ENCODE data around the gene NECAB2. TPM values are rescaled to one million over a fixed set of nuclear protein-coding genes. Genes with fewer than 3 reads are reported as not detected.

Gene NECAB2
- total and polyA plus RNA-seq, 7 experiments from 2014 or later: not detected

DNA sequence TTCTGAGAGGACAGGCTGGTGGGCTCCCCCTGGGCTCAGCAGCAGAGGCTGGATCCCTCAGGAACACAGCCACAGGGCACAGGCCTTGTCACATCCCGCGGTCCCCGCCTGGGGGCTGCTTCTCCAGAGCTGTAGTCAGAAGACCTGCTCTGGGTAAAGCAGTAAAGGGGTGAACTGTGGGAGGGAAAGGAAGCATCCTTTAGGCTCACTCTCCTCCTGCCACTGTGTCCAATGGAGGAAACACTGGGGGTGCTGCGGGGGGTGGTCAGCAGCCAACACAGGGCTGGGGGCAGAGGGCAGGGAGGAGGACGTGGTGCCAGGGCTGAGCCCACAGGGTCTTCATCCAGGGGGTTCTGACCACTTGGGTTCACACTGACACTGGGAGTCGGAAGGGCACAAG lies 79.6 kb downstream of the NECAB2 start:
- Histone ChIP-seq H3K9me3 (ENCODE audit: control insufficient read depth in 2 of 3, low read length in 3 of 3) (no peaks in the 10 kb centered on the region), H3K4me3 (ENCODE audit: low read length) (no peak overlapping the region), H3K27ac (ENCODE audit: low read depth, low read length) (no peak overlapping the region), H3K36me3 (ENCODE audit: control insufficient read depth in 2 of 3, insufficient read depth in 3 of 3, low read length in 3 of 3) (peaks cover 0 to 33% (median 3%) of the 10 kb centered on the region in 3 experiments), H3K4me1 (ENCODE audit: control insufficient read depth in 2 of 2, insufficient read depth in 2 of 2, low read length in 2 of 2) (no peaks in the 10 kb centered on the region), H3K27me3 (ENCODE audit: control insufficient read depth in 2 of 2, insufficient read depth in 2 of 2, low read length in 2 of 2) (no peaks in the 10 kb centered on the region)
- Mint-ChIP-seq H3K4me1 (peaks cover 0 to 9% (median 0%) of the 10 kb centered on the region in 7 donors), H3K9me3 (no peaks in the 10 kb centered on the region), H3K27ac (no peak overlapping the region), H3K4me3 (no peak overlapping the region), H3K27me3 (peaks cover 7 to 17% (median 14%) of the 10 kb centered on the region in 5 donors), H3K36me3 (peaks cover 2 to 23% (median 7%) of the 10 kb centered on the region in 5 donors)
- ATAC-seq: no peak
- no peak for DNase-seq
- CTCF ChIA-PET: no interaction called here
- intact Hi-C loops (cut with micrococcal nuclease): no loop called here
- POLR2A ChIA-PET: no interaction called here

DNA sequence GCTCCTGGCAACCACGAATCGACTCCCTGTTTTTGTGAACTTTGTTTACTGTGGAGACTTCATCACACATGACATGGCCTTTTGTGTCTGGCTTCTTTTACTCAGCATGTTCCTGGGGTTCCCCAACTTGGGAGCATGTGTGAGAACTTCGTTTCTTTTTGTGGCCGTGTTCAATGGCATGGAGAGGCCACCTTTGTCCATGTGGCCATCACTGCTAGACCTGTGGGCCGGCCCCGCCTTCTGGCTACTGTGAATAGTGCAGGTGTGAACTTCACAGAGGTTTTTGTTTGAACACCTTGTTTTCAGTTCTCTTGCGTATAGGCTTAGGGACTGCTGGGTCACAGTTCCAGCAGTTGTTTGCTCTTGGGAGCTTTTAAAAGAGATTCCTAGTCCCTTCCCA lies 80.2 kb downstream of the NECAB2 start:
- Histone ChIP-seq H3K27me3 (ENCODE audit: control insufficient read depth in 2 of 2, insufficient read depth in 2 of 2, low read length in 2 of 2) (no peaks in the 10 kb centered on the region), H3K4me3 (ENCODE audit: low read length) (no peak overlapping the region), H3K9me3 (ENCODE audit: control insufficient read depth in 2 of 3, low read length in 3 of 3) (no peaks in the 10 kb centered on the region), H3K4me1 (ENCODE audit: control insufficient read depth in 2 of 2, insufficient read depth in 2 of 2, low read length in 2 of 2) (no peaks in the 10 kb centered on the region), H3K36me3 (ENCODE audit: control insufficient read depth in 2 of 3, insufficient read depth in 3 of 3, low read length in 3 of 3) (peaks cover 0 to 39% (median 9%) of the 10 kb centered on the region in 3 experiments), H3K27ac (ENCODE audit: low read depth, low read length) (no peak overlapping the region)
- H3K27me3 Mint-ChIP-seq: peaks cover 7 to 16% (median 13%) of the 10 kb centered on the region in 5 donors
- no peak overlapping the region for H3K4me3 Mint-ChIP-seq
- peaks cover 0 to 9% (median 0%) of the 10 kb centered on the region in 7 donors for H3K4me1 Mint-ChIP-seq
- intact Hi-C loops (cut with micrococcal nuclease): no loop called here
- POLR2A ChIA-PET: no interaction called here
- DNase-seq: no peak
- peak overlapping the region in 2 of 9 donors; percentile 14 to 28 for H3K27ac Mint-ChIP-seq
- no peak for ATAC-seq
- peaks cover 7 to 29% (median 10%) of the 10 kb centered on the region in 5 donors for H3K36me3 Mint-ChIP-seq
- H3K9me3 Mint-ChIP-seq: no peaks in the 10 kb centered on the region
- CTCF ChIA-PET: no interaction called here

DNA sequence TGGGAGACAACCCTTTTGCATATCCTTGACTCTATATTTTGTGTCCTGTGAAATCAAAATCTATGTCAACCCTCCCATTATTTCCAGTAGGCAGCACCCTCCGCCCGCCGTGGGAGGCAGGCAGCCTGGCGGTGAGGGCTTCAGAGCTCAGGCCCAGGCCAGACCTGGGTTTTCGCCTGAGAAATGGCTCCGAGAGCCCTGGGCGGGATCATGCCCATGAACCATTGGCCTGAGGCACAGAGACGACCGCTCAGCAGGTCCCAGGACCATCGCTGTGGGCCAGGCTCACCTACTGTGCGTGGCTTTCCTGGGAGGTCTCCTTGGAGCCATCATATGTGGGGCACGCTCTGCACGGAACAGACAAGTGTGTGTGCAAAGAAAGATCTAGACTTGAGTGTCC lies 80.8 kb downstream of the NECAB2 start:
- no peak overlapping the region for H3K27ac ChIP-seq (ENCODE audit: low read depth, low read length)
- no peaks in the 10 kb centered on the region for H3K27me3 ChIP-seq (ENCODE audit: control insufficient read depth in 2 of 2, insufficient read depth in 2 of 2, low read length in 2 of 2)
- no peak overlapping the region for H3K4me3 ChIP-seq (ENCODE audit: low read length)
- peaks cover 10 to 33% (median 12%) of the 10 kb centered on the region in 5 donors for H3K36me3 Mint-ChIP-seq
- H3K4me1 ChIP-seq (ENCODE audit: control insufficient read depth in 2 of 2, insufficient read depth in 2 of 2, low read length in 2 of 2): no peaks in the 10 kb centered on the region
- H3K27ac Mint-ChIP-seq: no peak overlapping the region
- ATAC-seq: no peak
- no peaks in the 10 kb centered on the region for H3K9me3 Mint-ChIP-seq
- POLR2A ChIA-PET: no interaction called here
- intact Hi-C loops (cut with micrococcal nuclease): no loop called here
- peaks cover 7 to 14% (median 7%) of the 10 kb centered on the region in 5 donors for H3K27me3 Mint-ChIP-seq
- H3K4me3 Mint-ChIP-seq: no peak overlapping the region
- CTCF ChIA-PET: no interaction called here
- peaks cover 5 to 45% (median 9%) of the 10 kb centered on the region in 3 experiments for H3K36me3 ChIP-seq (ENCODE audit: control insufficient read depth in 2 of 3, insufficient read depth in 3 of 3, low read length in 3 of 3)
- H3K4me1 Mint-ChIP-seq: peaks cover 0 to 6% (median 0%) of the 10 kb centered on the region in 7 donors
- DNase-seq: no peak
- H3K9me3 ChIP-seq (ENCODE audit: control insufficient read depth in 2 of 3, low read length in 3 of 3): no peaks in the 10 kb centered on the region

DNA sequence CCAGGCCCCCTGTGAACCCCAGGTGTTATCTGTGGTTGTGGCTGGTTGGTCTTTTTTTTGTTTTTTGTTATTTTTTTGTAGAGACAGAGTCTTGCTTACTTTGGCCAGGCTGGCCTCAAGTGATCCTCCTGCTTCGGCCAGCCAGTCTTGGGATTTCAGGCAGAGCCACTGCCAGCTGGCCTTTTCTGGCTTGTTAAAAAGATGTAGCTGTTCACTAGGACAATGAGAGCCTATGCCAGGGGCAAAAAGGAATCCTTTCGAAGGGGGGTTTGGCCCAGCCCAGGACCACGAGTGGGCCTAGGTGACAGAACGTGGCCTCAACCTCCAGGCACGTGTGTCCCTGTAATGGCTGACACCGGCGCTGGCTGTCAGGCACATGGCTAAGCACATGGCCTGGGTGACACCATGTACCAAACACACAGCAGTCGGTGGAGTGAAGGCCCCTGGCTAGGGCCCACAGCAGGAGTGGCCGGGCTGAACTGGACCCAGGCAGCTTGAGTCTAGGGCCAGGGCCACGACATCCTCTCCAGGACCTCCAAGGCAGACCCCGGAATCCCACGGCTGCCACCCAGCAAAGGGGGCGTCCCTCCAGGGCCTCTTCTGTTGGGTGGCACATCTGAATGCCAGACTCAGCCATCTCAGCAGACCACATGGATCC lies 81.5 kb downstream of the NECAB2 start:
- Histone ChIP-seq H3K27me3 (ENCODE audit: control insufficient read depth in 2 of 2, insufficient read depth in 2 of 2, low read length in 2 of 2) (no peaks in the 10 kb centered on the region), H3K36me3 (ENCODE audit: control insufficient read depth in 2 of 3, insufficient read depth in 3 of 3, low read length in 3 of 3) (peaks cover 9 to 52% (median 10%) of the 10 kb centered on the region in 3 experiments), H3K4me1 (ENCODE audit: control insufficient read depth in 2 of 2, insufficient read depth in 2 of 2, low read length in 2 of 2) (no peaks in the 10 kb centered on the region), H3K27ac (ENCODE audit: low read depth, low read length) (no peak overlapping the region), H3K9me3 (ENCODE audit: control insufficient read depth in 2 of 3, low read length in 3 of 3) (no peaks in the 10 kb centered on the region), H3K4me3 (ENCODE audit: low read length) (no peak overlapping the region)
- intact Hi-C loops (cut with micrococcal nuclease): no loop called here
- H3K4me3 Mint-ChIP-seq: no peak overlapping the region
- peaks cover 0 to 2% (median 0%) of the 10 kb centered on the region in 7 donors for H3K4me1 Mint-ChIP-seq
- DNase-seq: no peak
- peaks cover 14 to 40% (median 16%) of the 10 kb centered on the region in 5 donors for H3K36me3 Mint-ChIP-seq
- H3K27ac Mint-ChIP-seq: no peak overlapping the region
- H3K27me3 Mint-ChIP-seq: peaks cover under 1 to 7% (median 2%) of the 10 kb centered on the region in 5 donors
- POLR2A ChIA-PET: no interaction called here
- CTCF ChIA-PET: no interaction called here
- no peak for ATAC-seq
- no peaks in the 10 kb centered on the region for H3K9me3 Mint-ChIP-seq

DNA sequence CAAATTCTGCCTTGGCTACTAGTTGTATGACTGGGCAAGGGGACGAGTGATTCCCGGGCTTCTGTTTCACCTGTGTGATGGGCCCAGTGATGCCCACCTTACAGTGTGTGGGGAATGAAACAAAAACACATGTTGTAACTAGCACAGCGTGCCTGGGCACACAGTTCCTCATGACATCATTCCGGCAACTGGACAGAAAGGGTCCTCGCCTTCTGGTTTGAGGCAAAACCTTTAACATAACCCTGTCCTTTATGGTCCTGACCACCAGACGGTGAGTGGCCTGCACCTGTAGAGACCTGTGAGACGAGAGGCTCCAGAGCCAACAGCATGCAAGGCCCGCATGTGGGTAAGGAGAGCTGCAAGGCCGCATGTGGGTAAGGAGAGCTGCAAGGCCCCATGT lies 82.3 kb downstream of the NECAB2 start:
- no peaks in the 10 kb centered on the region for H3K9me3 Mint-ChIP-seq
- Histone ChIP-seq H3K27ac (ENCODE audit: low read depth, low read length) (no peak overlapping the region), H3K27me3 (ENCODE audit: control insufficient read depth in 2 of 2, insufficient read depth in 2 of 2, low read length in 2 of 2) (no peaks in the 10 kb centered on the region), H3K4me3 (ENCODE audit: low read length) (no peak overlapping the region), H3K4me1 (ENCODE audit: control insufficient read depth in 2 of 2, insufficient read depth in 2 of 2, low read length in 2 of 2) (no peaks in the 10 kb centered on the region), H3K9me3 (ENCODE audit: control insufficient read depth in 2 of 3, low read length in 3 of 3) (no peaks in the 10 kb centered on the region), H3K36me3 (ENCODE audit: control insufficient read depth in 2 of 3, insufficient read depth in 3 of 3, low read length in 3 of 3) (peaks cover 9 to 60% (median 10%) of the 10 kb centered on the region in 3 experiments)
- intact Hi-C loops (cut with micrococcal nuclease): no loop called here
- ChIA-PET POLR2A (interaction anchor here (0.7 kb wide), 1 partner anchor 16 kb away, joined by 3 read pairs; no protein-coding TSS in a partner anchor), CTCF (no interaction called here)
- ATAC-seq (no peak), DNase-seq (no peak)
- H3K36me3 Mint-ChIP-seq: peaks cover 14 to 45% (median 16%) of the 10 kb centered on the region in 5 donors
- H3K27ac Mint-ChIP-seq: no peak overlapping the region
- peaks cover 0 to 2% (median 0%) of the 10 kb centered on the region in 7 donors for H3K4me1 Mint-ChIP-seq
- H3K4me3 Mint-ChIP-seq: no peak overlapping the region
- H3K27me3 Mint-ChIP-seq: no peaks in the 10 kb centered on the region

DNA sequence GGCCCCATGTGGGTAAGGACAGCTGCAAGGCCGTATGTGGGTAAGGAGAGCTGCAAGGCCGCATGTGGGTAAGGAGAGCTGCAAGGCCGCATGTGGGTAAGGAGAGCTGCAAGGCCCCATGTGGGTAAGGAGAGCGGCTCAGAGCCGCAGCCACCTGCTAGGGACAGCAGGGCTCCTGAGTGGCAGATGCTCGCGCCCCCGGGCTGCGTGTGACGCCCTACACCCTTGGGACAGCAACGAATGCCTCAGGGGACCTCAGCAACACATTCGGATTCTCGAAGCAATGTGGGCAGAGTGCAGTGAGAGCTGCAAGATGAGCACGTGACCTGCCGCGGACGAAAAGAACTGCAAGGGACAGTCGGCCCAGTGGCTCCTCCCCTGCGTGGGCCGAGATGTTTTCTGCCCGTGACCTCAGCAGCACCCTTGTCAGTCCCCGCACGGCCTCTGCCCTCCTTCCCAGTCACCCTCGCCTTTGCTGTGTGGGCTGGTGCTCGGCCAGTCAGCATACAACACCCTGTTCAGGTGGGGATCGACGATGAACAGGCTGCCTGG lies 84.1 kb downstream of the NECAB2 start:
- no peaks in the 10 kb centered on the region for H3K27me3 Mint-ChIP-seq
- H3K36me3 Mint-ChIP-seq: peaks cover 17 to 61% (median 22%) of the 10 kb centered on the region in 5 donors
- H3K27ac Mint-ChIP-seq: no peak overlapping the region

More for the DNA sequence above, 84.1 kb downstream of the NECAB2 start:
- Mint-ChIP-seq H3K9me3 (no peaks in the 10 kb centered on the region), H3K4me1 (peaks cover 0 to 2% (median 0%) of the 10 kb centered on the region in 7 donors), H3K4me3 (no peak overlapping the region)
- Histone ChIP-seq H3K4me1 (ENCODE audit: control insufficient read depth in 2 of 2, insufficient read depth in 2 of 2, low read length in 2 of 2) (no peaks in the 10 kb centered on the region), H3K36me3 (ENCODE audit: control insufficient read depth in 2 of 3, insufficient read depth in 3 of 3, low read length in 3 of 3) (peaks cover 11 to 77% (median 13%) of the 10 kb centered on the region in 3 experiments), H3K4me3 (ENCODE audit: low read length) (no peak overlapping the region), H3K27ac (ENCODE audit: low read depth, low read length) (no peak overlapping the region), H3K27me3 (ENCODE audit: control insufficient read depth in 2 of 2, insufficient read depth in 2 of 2, low read length in 2 of 2) (no peaks in the 10 kb centered on the region), H3K9me3 (ENCODE audit: control insufficient read depth in 2 of 3, low read length in 3 of 3) (no peaks in the 10 kb centered on the region)
- POLR2A ChIA-PET: no interaction called here
- CTCF ChIA-PET: interaction anchor here (0.7 kb wide), 1 partner anchor 13 kb away, joined by 3 read pairs; no protein-coding TSS in a partner anchor
- DNase-seq (no peak), ATAC-seq (no peak)
- intact Hi-C loops (cut with micrococcal nuclease): no loop called here

Data from naive thymus-derived CD4-positive, alpha-beta T cell (primary cell).